Activated CD8-positive, alpha-beta memory T cell treated with anti-CD3 and anti-CD28 coated beads for 36 hours (primary cell): ENCODE measurements around the gene NEU4. TPM values are rescaled to one million over a fixed set of nuclear protein-coding genes. Genes with fewer than 3 reads are reported as not detected.
"Not testable (repeated sequence)": the region's sequence is repeated elsewhere in the genome, so short reads cannot be mapped to it uniquely, and the experiment has no call there.

Experiments
- CTCF ChIA-PET: fragments of 350-600 bp; sonication (Branson Sonifier 250); formaldehyde crosslinking; loops from one replicate; lab custom pipeline; 2021; ENCODE audit warnings: antibody characterized with exemption; lab: Charles Lee
- POLR2A ChIA-PET: fragments of 350-600 bp; sonication (Branson Sonifier 250); formaldehyde crosslinking; loops from one replicate; lab custom pipeline; 2021; ENCODE audit warnings: antibody characterized with exemption; lab: Charles Lee
- total RNA-seq, 2 experiments: library from RNA; stranded (reverse); gene quantifications; one replicate each; pipeline ENCODE4 v1.2.3, GENCODE V29; 2021

NEU4 gene, protein sequence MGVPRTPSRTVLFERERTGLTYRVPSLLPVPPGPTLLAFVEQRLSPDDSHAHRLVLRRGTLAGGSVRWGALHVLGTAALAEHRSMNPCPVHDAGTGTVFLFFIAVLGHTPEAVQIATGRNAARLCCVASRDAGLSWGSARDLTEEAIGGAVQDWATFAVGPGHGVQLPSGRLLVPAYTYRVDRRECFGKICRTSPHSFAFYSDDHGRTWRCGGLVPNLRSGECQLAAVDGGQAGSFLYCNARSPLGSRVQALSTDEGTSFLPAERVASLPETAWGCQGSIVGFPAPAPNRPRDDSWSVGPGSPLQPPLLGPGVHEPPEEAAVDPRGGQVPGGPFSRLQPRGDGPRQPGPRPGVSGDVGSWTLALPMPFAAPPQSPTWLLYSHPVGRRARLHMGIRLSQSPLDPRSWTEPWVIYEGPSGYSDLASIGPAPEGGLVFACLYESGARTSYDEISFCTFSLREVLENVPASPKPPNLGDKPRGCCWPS
- total RNA-seq: not detected

DNA sequence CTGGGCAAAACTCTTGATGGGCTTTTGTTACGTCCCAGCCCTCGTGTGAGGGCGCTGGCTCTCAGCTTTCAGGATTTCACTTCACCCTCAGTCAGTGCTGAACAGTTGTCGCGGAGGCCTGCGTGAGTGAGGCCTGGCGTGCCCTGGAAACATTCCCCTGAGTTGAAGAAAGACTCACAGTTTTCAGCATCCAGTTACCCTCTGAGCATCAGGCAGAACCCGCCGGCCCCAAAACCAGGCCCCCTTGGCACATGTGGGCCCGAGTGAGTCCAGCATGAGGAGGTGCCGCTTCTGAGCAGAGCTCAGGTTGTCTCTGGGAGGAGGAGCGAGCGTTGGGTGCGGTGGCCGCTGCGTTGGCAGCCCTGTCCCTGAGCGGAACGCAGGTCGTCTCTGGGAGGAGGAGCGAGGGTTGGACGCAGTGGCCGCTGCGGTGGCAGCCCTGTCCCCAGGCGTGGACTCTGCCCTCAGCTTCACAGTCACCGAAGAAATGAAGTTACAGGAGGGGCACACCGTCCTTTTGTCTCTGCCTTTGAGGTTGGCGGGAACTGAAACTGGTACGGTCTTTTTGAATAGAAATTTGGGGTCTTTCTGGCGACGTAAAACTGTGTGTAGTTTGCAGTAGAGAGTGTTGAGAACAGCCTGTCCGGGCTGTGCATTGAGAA is at the start of gene NEU4:
TSS of gene NEU4 (plus strand) at position 473 of the 662 bp plus-strand sequence. CDS start 5,292 bp downstream, outside the sequence.
- ChIA-PET CTCF (no interaction called here), POLR2A (no interaction called here)

DNA sequence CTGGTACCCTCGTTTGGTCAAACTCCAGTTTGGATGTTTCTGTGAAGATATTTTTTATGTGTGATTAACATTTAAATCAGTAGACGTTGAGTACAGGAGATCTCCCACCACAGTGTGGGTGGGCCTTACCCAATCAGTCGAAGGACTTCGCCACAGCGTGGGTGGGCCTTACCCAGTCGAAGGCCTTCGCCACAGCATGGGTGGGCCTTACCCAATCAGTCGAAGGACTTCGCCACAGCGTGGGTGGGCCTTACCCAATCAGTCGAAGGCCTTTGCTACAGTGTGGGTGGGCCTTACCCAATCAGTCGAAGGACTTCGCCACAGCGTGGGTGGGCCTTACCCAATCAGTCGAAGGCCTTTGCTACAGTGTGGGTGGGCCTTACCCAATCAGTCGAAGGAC is 49.1 kb upstream of the NEU4 start:
- POLR2A ChIA-PET, CTCF ChIA-PET: not testable (repeated sequence)

DNA sequence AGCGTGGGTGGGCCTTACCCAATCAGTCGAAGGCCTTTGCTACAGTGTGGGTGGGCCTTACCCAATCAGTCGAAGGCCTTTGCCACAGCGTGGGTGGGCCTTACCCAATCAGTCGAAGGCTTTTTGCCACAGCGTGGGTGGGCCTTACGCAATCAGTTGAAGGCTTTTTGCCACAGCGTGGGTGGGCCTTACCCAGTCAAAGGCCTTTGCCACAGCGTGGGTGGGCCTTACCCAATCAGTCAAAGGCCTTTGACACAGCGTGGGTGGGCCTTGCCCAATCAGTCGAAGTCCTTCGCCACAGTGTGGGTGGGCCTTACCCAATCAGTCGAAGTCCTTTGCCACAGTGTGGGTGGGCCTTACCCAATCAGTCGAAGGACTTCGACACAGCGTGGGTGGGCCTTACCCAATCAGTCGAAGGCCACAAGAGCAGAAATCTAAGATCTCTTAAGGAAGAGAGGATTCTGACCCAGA is 48.7 kb upstream of the NEU4 start:
- CTCF ChIA-PET: no interaction called here
- POLR2A ChIA-PET: no interaction called here

DNA sequence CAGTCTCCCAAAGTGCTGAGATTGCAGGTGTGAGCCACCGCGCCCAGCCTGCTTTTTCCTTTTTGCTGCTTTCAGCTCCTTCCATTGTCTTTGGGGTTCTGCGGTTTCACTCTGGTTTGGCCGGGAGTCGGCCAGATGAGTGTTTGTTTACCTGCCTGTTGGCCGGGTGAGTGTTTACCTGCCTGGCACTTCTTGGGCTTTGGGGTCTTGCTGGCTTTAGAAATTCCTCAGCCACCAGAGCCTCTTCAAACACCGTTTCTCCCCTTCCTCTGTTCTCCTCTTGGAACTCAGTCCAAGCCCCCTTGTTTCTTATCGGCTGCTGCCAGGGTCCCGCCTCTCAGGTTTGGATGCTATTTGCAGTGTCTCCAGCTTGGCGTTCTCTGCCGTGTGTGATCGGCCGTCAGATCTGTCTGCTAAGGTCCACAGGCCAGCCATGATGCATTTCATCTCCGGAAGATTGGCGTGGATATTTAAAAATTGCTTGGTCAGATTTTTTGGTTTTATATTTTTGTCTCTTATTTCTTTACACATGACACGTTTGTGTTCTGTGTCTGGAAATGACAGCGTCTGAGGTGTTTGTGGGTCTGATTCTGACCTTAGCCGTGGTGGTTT is 46.6 kb upstream of the NEU4 start:
- POLR2A ChIA-PET: interaction anchor here (0.6 to 2.3 kb wide), 8 partner anchors 16 to 105 kb away, joined by 3 to 17 read pairs (median 6); partner anchors contain the start of gene D2HGDH

DNA sequence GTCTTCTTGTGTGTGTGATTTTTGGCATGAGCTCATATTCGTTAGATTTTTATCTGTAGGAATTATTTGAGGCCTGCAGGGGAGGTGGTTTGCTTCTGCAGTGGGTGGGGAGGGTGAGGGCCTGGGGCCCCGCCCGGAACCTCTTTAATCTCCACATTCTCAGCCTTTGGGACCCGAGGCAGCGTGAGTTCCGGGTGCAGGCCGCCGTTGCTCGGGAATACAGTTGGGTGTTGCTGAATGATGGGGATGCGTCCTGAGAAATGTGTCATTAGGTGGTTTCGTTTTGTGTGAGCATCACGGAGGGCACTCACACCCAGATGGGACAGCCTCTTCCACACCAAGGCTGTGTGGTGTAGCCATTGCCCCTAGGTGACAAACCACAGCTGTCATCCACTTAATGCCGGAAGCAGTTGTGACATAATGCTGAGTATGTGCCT is 46.0 kb upstream of the NEU4 start:
- CTCF ChIA-PET: interaction anchor here (0.7 to 2.3 kb wide), 8 partner anchors 10 to 116 kb away, joined by 3 to 13 read pairs (median 4); partner anchors contain the start of gene ING5
- POLR2A ChIA-PET: interaction anchor here (0.6 to 2.3 kb wide), 9 partner anchors 22 to 105 kb away, joined by 3 to 17 read pairs (median 4); partner anchors contain the start of genes D2HGDH and ING5

More for the DNA sequence above, 46.6 kb upstream of the NEU4 start:
- CTCF ChIA-PET: interaction anchor here (0.7 to 2.3 kb wide), 7 partner anchors 10 to 548 kb away, joined by 3 to 13 read pairs (median 5); partner anchors contain the start of gene ING5

DNA sequence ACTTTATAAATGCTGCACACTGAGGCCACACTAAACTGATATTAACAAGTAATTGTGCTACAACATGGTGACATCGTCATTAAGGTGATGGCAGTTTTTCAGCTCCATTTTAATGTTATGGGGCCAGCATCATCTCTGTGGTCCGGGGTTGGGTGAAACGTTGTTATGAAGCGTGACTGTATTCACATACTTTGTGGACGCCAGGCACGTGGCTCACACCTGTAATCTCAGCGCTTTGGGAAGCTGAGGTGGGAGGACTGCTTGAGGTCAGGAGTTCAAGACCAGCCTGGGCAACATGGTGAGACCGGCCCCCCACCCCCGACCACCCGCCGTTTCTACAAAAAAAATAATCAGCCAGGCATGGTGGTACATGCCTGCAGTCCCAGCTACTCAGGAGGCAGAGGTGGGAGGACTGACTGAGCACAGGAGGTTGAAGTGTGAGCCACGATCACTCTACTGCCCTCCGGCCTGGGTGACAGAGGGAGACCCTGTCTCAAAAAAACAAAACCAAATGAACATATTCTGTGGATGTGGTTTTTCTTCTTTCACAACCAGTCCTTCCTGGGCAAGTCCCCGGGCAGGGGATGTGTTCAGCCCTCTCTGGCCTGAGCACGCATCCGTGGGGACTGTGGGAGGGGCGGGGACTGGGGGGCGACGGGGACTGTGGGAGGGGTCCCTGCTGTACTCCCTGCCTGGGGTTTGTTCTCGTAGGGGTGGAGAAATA is 45.3 kb upstream of the NEU4 start:
- POLR2A ChIA-PET: interaction anchor here (0.6 to 2.3 kb wide), 10 partner anchors 23 to 104 kb away, joined by 3 to 17 read pairs (median 3); partner anchors contain the start of genes D2HGDH and ING5
- CTCF ChIA-PET: interaction anchor here (0.7 to 2.3 kb wide), 8 partner anchors 9 to 115 kb away, joined by 3 to 13 read pairs (median 4); partner anchors contain the start of gene ING5

DNA sequence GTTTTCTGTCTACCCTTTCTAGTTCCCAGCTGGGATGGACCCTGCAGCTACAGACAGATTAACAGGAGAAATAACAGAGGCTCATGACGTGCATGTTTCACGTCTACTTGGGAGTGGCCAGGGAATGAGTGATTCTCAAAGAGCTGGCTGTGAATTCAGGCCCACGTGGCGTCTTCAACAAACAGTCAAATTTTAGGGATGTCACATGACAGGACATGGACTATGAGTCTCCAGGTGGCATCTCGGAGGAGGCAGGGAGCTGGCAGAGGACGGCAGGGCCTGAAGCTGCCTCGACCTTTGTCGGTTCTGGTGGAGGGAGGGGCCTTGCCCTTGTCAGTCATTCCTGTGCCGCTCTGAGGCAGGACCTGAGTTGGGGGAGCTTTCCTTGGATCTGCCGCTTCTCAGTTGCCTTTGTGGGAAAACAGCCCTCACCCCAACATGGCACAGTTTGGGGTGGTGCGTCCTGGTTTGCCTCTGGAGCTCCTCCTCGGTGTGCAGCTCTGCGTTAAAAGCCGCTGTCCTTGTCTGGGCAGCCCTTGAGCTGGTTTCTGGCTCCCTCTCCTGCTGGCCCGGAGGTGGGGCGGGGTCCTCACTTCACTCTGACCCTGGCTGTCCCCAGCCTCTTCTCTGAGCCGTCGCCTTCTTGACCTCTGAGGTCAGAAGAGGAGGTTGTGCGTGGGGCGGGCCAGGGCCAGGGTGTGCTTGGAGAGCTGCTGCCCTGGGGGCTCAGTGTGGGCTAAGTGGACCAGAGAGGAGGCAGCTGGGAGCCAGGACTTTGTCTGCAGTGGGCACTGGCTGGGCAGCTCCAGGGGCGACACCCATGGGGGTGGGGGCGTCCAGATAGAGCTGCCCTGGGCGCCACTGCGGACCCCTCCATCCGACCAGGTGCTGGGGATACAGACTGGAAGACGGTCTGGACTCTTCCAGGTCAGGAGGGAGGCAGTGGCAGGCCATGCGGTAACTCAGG is 44.4 kb upstream of the NEU4 start:
- ChIA-PET POLR2A (interaction anchor here (0.9 to 1.2 kb wide), 3 partner anchors 24 to 81 kb away, joined by 3 read pairs; no protein-coding TSS in a partner anchor), CTCF (interaction anchor here (0.6 to 0.9 kb wide), 3 partner anchors 24 to 72 kb away, joined by 3 read pairs; no protein-coding TSS in a partner anchor)

DNA sequence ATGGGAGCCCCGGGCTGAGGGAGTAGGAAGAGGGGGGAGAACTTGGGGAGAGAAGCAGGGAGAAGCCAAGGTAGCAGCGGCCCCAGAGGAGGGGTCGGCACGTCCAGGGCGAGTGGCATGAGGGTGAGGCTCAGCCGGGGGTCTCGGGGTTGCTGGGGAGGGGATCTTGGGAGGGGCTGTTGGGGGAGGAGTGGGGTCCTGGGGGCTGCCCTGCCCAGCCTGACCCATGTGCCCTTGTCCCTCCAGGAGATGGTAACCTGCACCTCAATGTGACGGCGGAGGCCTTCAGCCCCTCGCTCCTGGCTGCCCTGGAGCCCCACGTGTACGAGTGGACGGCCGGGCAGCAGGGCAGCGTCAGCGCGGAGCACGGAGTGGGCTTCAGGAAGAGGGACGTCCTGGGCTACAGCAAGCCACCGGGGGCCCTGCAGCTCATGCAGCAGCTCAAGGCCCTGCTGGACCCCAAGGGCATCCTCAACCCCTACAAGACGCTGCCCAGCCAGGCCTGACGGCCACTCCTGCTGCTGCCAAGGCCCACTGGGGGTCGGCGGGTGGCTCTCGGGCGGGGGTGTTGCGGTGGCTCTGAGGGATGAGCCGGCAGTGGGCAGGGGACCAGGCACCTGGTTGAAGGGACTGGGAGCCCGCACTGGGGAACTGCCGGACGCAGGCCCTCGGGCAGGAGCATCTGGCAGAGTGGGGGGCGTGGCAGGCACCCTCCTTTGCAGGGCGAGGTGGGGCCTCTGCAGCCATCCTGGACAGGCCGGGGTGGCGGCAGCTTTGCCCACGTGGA is 41.3 kb upstream of the NEU4 start:
- ChIA-PET POLR2A (no interaction called here), CTCF (no interaction called here)

DNA sequence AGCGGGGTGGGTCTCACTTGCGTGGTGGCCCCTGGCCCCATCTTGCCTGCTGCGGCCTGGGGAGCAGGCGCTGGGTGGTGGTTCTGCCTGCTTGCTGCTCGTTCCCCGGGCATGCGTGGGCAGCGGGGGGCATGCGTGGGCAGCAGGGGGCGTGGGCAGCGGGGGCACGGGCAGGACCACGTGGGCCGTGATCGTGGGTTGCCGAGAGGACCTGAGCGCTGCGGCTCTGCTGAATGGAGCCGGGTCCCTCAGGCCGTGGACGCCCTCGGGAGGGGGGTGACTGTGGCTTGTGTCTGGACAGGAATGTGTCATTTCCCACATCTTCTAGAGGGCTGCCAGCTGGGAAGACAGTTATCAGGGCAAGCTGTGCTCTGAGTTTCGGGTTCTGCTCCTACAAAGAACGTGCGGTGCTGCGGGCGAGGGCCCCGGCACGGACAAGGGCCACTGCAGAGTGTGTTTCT is 40.7 kb upstream of the NEU4 start:
- POLR2A ChIA-PET: no interaction called here
- CTCF ChIA-PET: no interaction called here

DNA sequence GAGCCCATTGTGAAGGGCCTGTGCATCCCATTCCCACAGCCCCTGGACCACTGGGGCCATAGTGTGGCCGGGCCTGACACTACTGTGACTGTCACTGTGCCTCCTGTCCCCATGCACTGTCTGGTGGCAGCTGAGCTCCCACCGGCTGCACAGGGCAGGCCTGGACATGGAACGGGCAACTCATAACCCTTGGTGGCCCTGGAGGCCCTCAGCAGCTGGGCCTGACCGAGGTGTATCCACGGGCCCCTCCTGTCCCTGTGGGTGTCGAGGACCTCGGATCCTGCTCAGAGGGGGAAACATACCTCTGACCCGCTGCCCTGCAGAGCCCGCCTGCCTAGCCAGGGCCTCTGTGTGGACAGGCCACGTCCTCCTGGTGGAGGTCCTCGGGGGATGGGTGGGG is 40.1 kb upstream of the NEU4 start:
- ChIA-PET POLR2A (no interaction called here), CTCF (no interaction called here)

DNA sequence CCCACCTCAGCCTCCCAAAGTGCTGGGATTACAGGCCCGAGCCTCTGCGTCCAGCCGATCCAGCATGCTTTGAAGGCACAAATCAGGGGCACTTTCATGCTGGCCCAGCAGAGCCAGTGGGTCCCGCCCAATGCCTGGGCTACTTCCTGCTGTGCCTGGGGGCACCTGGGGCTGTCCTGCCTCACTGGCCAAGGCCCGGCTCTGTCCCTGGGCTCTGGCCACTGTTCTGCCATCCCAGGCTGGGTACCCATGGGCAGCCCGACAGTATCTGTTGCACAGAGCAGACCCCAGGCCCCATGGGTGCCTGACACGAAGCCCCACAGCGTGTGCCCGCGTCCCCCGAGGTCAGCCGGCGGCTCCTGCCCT is 39.2 kb upstream of the NEU4 start:
- ChIA-PET CTCF (no interaction called here), POLR2A (no interaction called here)

DNA sequence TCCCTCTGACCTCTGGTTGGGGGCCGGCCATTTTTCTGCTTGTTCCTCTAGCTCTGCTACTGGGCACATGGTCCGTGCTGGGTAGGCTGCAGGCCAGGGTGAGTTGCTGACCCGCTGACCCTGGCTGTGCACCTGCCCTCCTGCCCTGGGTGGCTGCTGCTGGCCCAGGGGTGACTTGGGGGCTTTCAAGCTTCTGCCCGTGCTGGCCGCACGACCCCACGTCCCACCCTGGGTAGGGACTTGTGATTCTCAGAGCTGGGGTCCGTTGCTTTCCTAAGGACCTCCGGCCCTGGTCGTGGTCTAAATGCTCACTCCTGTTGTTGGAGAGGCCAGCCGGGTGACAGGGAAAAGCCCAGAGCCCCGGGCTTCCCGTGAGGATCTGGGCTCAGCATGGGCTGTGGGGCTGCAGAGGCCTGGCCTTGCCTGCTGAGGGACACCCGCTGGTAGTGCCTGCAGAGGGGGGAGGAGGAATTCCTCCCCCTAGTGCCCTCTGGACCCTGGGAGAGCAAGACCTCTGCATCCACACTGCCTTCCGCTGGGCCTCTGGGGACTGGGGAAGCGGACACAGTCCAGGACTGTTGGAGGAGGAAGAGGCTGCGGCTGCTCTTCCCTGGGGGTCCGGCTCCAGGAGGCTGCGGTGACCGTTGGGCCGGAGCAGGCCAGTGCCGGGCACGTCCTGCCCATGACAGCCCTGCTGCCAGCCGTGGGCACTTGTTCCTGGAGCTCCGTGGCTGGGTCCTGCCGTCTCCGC is 38.6 kb upstream of the NEU4 start:
- CTCF ChIA-PET: interaction anchor here (0.5 kb wide), 1 partner anchor 639 kb away, joined by 3 read pairs; no protein-coding TSS in a partner anchor

DNA sequence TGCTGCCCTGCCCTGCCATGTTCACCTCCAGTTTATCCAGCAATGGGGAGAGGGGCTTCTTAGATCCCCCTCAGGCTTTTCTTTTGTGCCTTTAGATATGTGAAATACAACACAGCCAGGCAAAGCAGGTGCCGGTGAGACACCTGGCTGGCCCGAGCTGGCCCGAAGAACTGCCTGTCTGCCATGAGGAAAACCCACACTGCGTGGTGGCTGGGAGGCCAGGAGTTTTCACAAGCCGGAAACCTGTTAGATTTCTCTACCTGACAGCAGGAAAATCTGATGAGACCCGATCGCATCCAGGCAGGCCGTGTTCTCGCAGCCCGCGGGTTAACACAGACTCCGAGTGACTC is 38.1 kb upstream of the NEU4 start:
- ChIA-PET POLR2A (interaction anchor here (0.9 kb wide), 1 partner anchor 33 kb away, joined by 3 read pairs; no protein-coding TSS in a partner anchor), CTCF (interaction anchor here (0.5 kb wide), 1 partner anchor 639 kb away, joined by 3 read pairs; no protein-coding TSS in a partner anchor)

More for the DNA sequence above, 38.6 kb upstream of the NEU4 start:
- POLR2A ChIA-PET: interaction anchor here (0.9 kb wide), 1 partner anchor 33 kb away, joined by 3 read pairs; no protein-coding TSS in a partner anchor

DNA sequence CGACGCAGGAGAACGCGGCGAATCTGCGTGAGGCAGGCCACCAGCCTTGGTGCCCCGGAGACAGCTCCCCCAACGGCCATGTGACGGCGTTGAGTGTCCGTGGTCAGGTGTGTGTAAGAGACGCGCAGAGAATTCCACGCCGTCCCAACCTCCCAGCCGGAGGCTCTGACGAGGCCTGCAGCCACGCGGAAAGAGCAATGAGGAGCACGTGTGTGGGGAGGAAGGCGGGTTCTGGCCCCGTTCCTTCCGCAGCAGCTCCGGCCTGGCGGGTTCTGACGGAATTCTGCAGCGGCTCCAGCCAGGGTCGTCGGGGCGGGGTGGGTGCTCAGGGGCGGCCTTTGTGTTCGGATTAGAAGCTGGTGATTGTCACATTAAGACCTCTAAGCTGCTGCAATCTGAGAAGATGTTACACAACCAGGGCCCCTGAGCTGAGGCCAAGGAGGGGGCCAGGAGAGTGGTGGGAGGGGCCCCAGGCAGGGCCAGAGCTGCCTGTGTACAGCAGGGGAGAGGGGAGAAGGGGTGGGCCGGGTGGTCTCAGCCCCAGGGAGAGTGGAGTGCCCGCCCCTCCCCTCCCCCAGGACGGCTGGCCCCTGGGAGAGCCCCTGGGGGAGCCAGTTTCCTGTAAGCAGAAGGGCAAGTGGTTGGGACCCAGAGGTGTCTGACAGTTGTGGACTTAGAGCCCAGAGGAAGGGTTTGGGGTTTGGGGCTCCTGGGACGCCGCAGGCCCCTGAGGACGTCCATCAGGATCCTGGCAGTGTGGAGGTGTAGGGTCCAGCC is 37.5 kb upstream of the NEU4 start:
- ChIA-PET POLR2A (interaction anchor here (0.9 kb wide), 1 partner anchor 32 kb away, joined by 3 read pairs; no protein-coding TSS in a partner anchor), CTCF (interaction anchor here (1.4 kb wide), 1 partner anchor 107 kb away, joined by 4 read pairs; no protein-coding TSS in a partner anchor)

DNA sequence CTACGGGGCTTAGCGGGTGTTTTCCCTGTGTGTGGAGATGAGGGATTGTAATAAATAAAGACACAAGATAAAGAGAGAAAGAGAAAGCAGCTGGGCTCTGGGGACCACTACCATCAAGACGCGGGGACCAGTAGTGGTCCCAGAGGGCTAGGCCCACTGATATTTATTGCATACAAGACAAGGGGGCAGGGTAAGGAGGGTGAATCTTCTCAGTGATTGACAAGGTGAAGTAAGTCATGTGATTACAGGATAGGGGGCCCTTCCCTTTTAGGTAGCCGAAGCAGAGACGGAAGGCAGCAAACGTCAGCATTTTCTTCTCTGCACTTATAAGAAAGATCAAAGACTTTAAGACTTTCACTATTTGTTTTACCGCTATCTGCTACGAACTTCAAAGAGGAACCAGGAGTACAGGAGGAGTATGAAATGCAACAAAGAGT is 36.9 kb upstream of the NEU4 start:
- ChIA-PET CTCF (interaction anchor here (1.4 to 1.7 kb wide), 2 partner anchors 9 to 106 kb away, joined by 4 to 5 read pairs; no protein-coding TSS in a partner anchor), POLR2A (no interaction called here)
